ENCODE results near the gene STYX.

DNA sequence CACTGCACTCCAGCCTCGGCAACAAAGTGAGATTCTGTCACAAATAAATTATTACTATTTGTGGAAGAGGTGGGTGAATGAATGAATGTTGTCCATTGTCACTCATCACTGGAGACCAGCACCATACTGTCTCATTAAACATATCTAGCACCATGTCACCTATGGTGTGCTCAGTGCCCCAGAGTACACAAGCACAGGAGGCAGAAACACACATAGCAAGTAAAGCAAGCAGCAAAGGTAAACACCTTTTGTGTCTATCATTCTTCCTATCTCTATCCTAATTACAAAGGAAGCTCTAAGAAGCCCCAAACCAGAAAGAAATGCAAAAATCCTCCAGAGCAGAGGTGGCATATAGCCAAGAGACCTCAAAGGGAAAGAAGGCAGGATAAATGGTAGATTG lies 43.8 kb upstream of the STYX start:
- TF ChIP-seq, protein P1, sequence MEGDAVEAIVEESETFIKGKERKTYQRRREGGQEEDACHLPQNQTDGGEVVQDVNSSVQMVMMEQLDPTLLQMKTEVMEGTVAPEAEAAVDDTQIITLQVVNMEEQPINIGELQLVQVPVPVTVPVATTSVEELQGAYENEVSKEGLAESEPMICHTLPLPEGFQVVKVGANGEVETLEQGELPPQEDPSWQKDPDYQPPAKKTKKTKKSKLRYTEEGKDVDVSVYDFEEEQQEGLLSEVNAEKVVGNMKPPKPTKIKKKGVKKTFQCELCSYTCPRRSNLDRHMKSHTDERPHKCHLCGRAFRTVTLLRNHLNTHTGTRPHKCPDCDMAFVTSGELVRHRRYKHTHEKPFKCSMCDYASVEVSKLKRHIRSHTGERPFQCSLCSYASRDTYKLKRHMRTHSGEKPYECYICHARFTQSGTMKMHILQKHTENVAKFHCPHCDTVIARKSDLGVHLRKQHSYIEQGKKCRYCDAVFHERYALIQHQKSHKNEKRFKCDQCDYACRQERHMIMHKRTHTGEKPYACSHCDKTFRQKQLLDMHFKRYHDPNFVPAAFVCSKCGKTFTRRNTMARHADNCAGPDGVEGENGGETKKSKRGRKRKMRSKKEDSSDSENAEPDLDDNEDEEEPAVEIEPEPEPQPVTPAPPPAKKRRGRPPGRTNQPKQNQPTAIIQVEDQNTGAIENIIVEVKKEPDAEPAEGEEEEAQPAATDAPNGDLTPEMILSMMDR (IDR thresholded peaks at IDR 0.05) = no peak
- TF ChIP-seq POLR2A (IDR thresholded peaks at IDR 0.05) = no peak
- no peak for TF ChIP-seq POLR2AphosphoS5 (IDR thresholded peaks at IDR 0.05)
